ENCODE results near the gene WDR82.

WDR82 gene

DNA sequence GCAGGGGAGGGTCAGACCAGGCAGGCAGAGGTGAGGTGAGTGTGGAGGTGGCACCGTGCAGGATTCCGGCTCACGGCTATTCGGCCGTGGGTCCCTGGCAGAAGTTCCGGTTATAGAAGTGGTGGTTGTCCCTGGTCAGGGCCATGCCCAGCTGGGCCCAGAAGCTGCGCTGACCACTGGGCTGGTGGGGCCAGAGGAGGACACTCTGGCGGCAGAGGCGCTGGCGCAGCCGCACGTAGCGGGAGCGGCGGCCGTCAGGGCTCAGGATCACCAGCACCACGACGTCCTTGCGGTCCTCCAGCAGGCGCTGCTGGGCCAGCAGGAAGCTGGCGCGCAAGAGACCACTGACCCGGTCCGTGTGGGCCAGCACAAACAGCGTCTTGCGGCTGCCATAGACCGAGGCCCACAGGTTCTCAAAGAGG, 57.3 kb downstream of the WDR82 start:
- no peak for DNase-seq

DNA sequence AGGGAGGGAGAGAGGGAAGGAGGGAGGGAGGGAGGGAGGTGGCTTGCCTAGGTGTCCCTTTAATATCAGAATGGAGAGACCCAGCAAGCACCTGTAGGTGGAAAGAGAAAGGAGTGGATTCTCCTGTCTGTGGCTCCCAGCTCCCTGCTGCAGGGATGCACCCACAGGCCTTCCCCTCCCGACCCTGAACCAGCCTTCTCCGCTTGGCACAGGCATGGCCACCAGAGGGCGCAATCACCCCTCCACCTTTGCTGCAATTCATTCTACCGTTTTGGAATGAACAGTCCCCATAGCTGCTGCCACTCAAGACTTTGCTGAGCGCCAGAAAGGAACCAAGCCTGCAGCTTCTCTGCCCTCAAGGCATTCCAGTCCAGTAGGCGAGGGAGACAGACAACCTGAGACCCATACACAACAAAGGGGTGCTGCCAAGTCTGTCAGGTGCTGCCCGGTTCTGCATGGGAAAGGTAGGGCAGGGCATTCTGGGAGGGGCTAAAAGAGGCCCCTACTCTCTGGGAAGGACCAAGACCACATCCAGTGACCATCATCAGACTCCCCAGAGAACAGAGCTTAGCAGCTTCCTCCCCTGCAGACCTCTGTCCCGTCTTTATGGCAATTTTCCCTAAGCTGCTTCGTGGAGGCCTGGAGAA, 57.9 kb downstream of the WDR82 start:
- DNase-seq = no peak

- no peak for DNase-seq
Observed at GRCh38 chr3:52218937-52219650, 59.4 kb downstream of the WDR82 start.

DNA sequence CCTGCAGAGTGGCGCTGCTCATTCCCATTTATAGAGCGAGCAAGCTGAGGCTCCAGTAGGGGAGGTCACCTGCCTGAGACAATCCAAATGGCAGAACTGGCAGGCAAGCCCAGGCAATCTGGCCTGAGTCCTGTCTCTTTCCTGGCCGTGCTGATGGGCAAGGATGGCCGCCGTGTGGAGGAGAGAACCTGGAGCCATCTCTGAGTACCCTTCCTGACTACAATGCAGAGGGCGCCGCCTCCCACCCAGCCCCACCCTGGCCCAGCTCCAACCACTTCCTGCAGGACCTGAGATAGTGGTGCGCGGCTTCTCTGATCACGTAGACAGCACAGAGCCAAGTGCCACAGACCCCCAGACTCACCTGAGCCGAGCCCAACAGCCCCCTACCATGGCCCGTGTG, 60.0 kb downstream of the WDR82 start:
- DNase-seq = no peak

GRCh38 chr3:52218026-52218425, 60.4 kb downstream of the WDR82 start:
- no peak for DNase-seq

GRCh38 chr3:52217409-52217805, 61.0 kb downstream of the WDR82 start:
- DNase-seq = no peak

DNA sequence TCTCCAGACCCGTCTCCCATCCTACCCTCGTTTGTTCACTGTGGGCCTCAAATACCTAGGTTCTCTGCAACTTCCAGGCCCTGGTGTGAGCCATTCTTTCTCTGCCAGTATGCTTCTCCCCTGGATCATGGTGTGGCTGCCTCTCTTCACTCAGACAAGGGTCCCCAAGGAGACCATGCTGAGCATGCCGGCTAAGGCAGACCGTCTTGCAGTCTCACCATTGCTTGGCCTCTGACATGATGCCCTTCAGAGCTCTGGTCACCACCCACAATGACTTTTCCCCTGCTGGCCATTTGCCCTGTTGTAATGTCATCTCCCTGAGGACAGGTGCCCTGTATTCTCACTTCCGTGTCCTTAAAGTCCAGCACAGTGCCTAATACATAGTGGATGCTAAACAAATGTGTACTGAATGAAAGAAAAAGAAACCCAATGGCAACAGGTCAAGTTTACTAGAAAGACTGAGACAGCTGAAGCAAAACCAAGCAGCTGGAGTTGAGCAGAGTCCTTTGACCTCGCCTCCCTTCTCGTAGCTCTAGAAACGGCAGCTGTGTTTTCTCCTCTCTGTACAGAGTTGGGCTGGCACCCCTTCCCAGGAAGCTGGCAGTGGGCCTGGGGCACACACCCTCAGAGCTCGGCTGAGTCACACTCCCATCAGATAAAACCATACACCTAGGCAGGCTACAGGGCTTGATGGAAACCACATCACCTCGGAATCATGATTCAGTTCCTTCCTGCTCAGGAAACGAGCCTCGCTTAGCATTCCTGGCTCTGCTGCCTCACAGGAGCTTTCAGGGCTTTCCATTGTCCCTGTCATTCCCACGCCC, 61.7 kb downstream of the WDR82 start:
- no peak for DNase-seq

GRCh38 chr3:52215351-52215750, 63.1 kb downstream of the WDR82 start:
- no peak for DNase-seq

- no peak for DNase-seq
Observed at GRCh38 chr3:52213901-52214300, 64.5 kb downstream of the WDR82 start.

GRCh38 chr3:52213005-52213404, 65.4 kb downstream of the WDR82 start:
- no peak for DNase-seq

DNA sequence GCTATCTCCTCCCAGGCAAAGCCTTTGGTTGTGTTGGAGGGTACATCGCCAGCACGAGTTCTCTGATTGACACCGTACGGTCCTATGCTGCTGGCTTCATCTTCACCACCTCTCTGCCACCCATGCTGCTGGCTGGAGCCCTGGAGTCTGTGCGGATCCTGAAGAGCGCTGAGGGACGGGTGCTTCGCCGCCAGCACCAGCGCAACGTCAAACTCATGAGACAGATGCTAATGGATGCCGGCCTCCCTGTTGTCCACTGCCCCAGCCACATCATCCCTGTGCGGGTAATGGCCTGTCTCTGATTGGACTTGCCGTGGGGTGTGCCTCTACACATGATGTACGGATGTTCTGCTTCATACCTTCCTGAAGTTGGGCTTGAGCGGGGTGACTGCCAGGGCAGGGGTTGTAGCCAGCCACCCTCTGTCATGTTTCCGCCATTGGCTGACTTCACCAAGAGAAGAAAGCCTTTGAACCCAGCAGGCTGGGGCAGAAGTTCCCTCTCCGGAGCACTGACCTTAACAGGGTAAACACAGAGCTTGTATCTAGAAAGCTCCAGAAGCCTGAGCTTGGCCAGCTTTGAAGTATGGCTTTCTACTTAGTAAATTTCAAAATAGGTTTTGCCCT, 67.1 kb downstream of the WDR82 start:
- no peak for DNase-seq

DNA sequence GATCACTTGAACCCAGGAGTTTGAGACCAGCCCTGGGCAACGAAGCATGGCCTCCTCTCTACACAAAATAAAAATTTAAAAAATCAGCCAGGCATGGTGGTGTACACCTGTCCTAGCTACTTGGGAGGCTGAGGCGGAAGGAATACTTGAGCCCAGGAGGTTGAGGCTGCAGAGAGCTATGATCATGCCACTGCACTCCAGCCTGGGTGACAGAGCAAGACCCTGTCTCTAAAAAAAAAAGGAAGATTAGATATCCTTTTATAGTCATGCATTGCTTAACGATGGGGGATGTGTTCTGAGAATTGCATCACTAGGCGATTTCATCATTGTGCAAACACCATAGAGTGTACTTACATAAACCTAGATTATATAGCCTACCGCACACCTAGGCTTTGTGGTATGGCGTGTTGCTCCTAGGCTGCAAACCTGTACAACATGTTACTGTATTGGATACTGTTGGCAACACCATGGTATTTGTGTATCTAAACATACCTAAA, 67.9 kb downstream of the WDR82 start:
- no peak for DNase-seq

- no peak for DNase-seq
Observed at GRCh38 chr3:52210037-52210436, 68.4 kb downstream of the WDR82 start.

GRCh38 chr3:52208556-52208955, 69.9 kb downstream of the WDR82 start:
- DNase-seq = no peak

- DNase-seq = no peak
Observed at GRCh38 chr3:52205727-52206372, 72.6 kb downstream of the WDR82 start.
